HG02759 (cell line): ENCODE data around the gene CPN2.

Experiments
- ATAC-seq: cut with Tn5 transposase; IDR thresholded peaks from one replicate; pipeline ENCODE4 v1.9.1; 2021; ENCODE audit warnings: mild to moderate bottlenecking, moderate library complexity; ENCODE audit not compliant: unreplicated experiment

The CPN2 gene

GRCh38 chr3:194298331-194299227, 52.5 kb downstream of the CPN2 start:
- no peak for ATAC-seq

GRCh38 chr3:194296454-194297263, 54.5 kb downstream of the CPN2 start:
- no peak for ATAC-seq

GRCh38 chr3:194294895-194295214, 56.3 kb downstream of the CPN2 start:
- no peak for ATAC-seq

- no peak for ATAC-seq
Measured at GRCh38 chr3:194294199-194294894, 56.8 kb downstream of the CPN2 start.

- no peak for ATAC-seq
Measured at GRCh38 chr3:194293546-194294198, 57.5 kb downstream of the CPN2 start.

GRCh38 chr3:194292331-194292730, 58.8 kb downstream of the CPN2 start:
- no peak for ATAC-seq
